ENCODE measurements around the gene CHD6.

The CHD6 gene

GRCh38 chr20:41371371-41371770 lies 246.8 kb downstream of the CHD6 start:
- Histone ChIP-seq H3K9ac (no peak overlapping the region), H3K4me1 (no peaks in the 10 kb centered on the region), H4K20me1 (no peaks in the 10 kb centered on the region; the same call in 1 of the 2 replicates), H3K27me3 (peaks cover 19% of the 10 kb centered on the region), H3K4me2 (no peak overlapping the region), H3K4me3 (no peak overlapping the region), H3K36me3 (no peaks in the 10 kb centered on the region), H3K9me3 (peaks cover 41% of the 10 kb centered on the region), H3K27ac (no peak overlapping the region)
- no peak for TF ChIP-seq Cebpa-rat (IDR thresholded peaks at IDR 0.05)

- Histone ChIP-seq H3K9ac (no peak overlapping the region), H3K36me3 (no peaks in the 10 kb centered on the region), H4K20me1 (no peaks in the 10 kb centered on the region; the same call in 1 of the 2 replicates), H3K27ac (no peak overlapping the region), H3K4me1 (no peaks in the 10 kb centered on the region), H3K4me2 (no peak overlapping the region), H3K27me3 (peaks cover 31% of the 10 kb centered on the region), H3K4me3 (no peak overlapping the region), H3K9me3 (peaks cover 48% of the 10 kb centered on the region)
- TF ChIP-seq Cebpa-rat (IDR thresholded peaks at IDR 0.05) = no peak
Observed at GRCh38 chr20:41370176-41370575, 248.0 kb downstream of the CHD6 start.

- Histone ChIP-seq H3K36me3 (no peaks in the 10 kb centered on the region), H3K9ac (no peak overlapping the region), H3K4me3 (no peak overlapping the region), H3K4me1 (no peaks in the 10 kb centered on the region), H3K27me3 (peaks cover 36% of the 10 kb centered on the region), H3K9me3 (peaks cover 48% of the 10 kb centered on the region), H3K27ac (no peak overlapping the region), H3K4me2 (no peak overlapping the region), H4K20me1 (no peaks in the 10 kb centered on the region; the same call in 1 of the 2 replicates)
- no peak for TF ChIP-seq Cebpa-rat (IDR thresholded peaks at IDR 0.05)
Observed at GRCh38 chr20:41369673-41370072, 248.5 kb downstream of the CHD6 start.

- H4K20me1 ChIP-seq = no peaks in the 10 kb centered on the region; the same call in 1 of the 2 replicates
- H3K27me3 ChIP-seq = peaks cover 44% of the 10 kb centered on the region
- no peak overlapping the region for H3K4me3 ChIP-seq
- peaks cover 44% of the 10 kb centered on the region for H3K9me3 ChIP-seq
- H3K4me1 ChIP-seq = no peaks in the 10 kb centered on the region
- no peak overlapping the region for H3K4me2 ChIP-seq
- no peak for TF ChIP-seq Cebpa-rat (IDR thresholded peaks at IDR 0.05)
- H3K9ac ChIP-seq = no peak overlapping the region
- no peaks in the 10 kb centered on the region for H3K36me3 ChIP-seq
- H3K27ac ChIP-seq = no peak overlapping the region
Observed at GRCh38 chr20:41367956-41368355, 250.2 kb downstream of the CHD6 start.

GRCh38 chr20:41367393-41367695 lies 250.8 kb downstream of the CHD6 start:
- no peaks in the 10 kb centered on the region for H3K4me1 ChIP-seq
- peaks cover 44% of the 10 kb centered on the region for H3K27me3 ChIP-seq
- no peak overlapping the region for H3K9ac ChIP-seq
- TF ChIP-seq Cebpa-rat (IDR thresholded peaks at IDR 0.05) = no peak
- no peak overlapping the region for H3K4me2 ChIP-seq
- H3K27ac ChIP-seq = no peak overlapping the region
- H3K4me3 ChIP-seq = no peak overlapping the region
- no peaks in the 10 kb centered on the region for H3K36me3 ChIP-seq
- H3K9me3 ChIP-seq = peaks cover 38% of the 10 kb centered on the region
- H4K20me1 ChIP-seq = no peaks in the 10 kb centered on the region; the same call in 1 of the 2 replicates

GRCh38 chr20:41366546-41367392 lies 251.4 kb downstream of the CHD6 start, which contains the start of gene EMILIN3:
TSS of gene EMILIN3 (minus strand) at chr20:41366818. CDS start at chr20:41366634, 184 bp downstream.
- H3K4me3 ChIP-seq = 0 out of 2 replicates have a peak within 1 kb of the TSS, but pooled peaks have one; percentile 14
- no peak within 1 kb of the TSS for H3K9ac ChIP-seq
- H3K4me1 ChIP-seq = no peaks in the 10 kb centered on the region
- peaks cover 35% of the 10 kb centered on the region for H3K9me3 ChIP-seq
- peaks cover 44% of the 10 kb centered on the region for H3K27me3 ChIP-seq
- no peak for TF ChIP-seq Cebpa-rat (IDR thresholded peaks at IDR 0.05)
- H4K20me1 ChIP-seq = no peaks in the 10 kb centered on the region; the same call in 1 of the 2 replicates
- no peak within 1 kb of the TSS for H3K27ac ChIP-seq
- H3K4me2 ChIP-seq = no peak within 1 kb of the TSS
- H3K36me3 ChIP-seq = no peaks in the 10 kb centered on the region

- Histone ChIP-seq H3K4me2 (no peak overlapping the region), H3K9me3 (peaks cover 27% of the 10 kb centered on the region)
Observed at GRCh38 chr20:41365777-41366545, 252.2 kb downstream of the CHD6 start.

GRCh38 chr20:41364967-41365765 lies 253.0 kb downstream of the CHD6 start:
- no peak for TF ChIP-seq Cebpa-rat (IDR thresholded peaks at IDR 0.05)
- no peak overlapping the region for H3K4me3 ChIP-seq
- H3K4me2 ChIP-seq = no peak overlapping the region

More at GRCh38 chr20:41365777-41366545, 252.2 kb downstream of the CHD6 start:
- no peaks in the 10 kb centered on the region; the same call in 1 of the 2 replicates for H4K20me1 ChIP-seq
- no peak overlapping the region for H3K27ac ChIP-seq
- TF ChIP-seq Cebpa-rat (IDR thresholded peaks at IDR 0.05) = no peak
- H3K4me3 ChIP-seq = 0 out of 2 replicates have a peak overlapping the region, but pooled peaks have one; percentile 14
- no peaks in the 10 kb centered on the region for H3K36me3 ChIP-seq
- H3K4me1 ChIP-seq = no peaks in the 10 kb centered on the region
- H3K9ac ChIP-seq = no peak overlapping the region
- H3K27me3 ChIP-seq = peaks cover 44% of the 10 kb centered on the region

GRCh38 chr20:41364236-41364855 lies 253.8 kb downstream of the CHD6 start:
- Histone ChIP-seq H3K36me3 (no peaks in the 10 kb centered on the region), H3K9ac (no peak overlapping the region), H3K9me3 (peaks cover 24% of the 10 kb centered on the region), H3K4me2 (no peak overlapping the region), H3K4me3 (no peak overlapping the region), H3K27me3 (peaks cover 44% of the 10 kb centered on the region), H4K20me1 (no peaks in the 10 kb centered on the region; the same call in 1 of the 2 replicates), H3K4me1 (no peaks in the 10 kb centered on the region), H3K27ac (no peak overlapping the region)
- TF ChIP-seq Cebpa-rat (IDR thresholded peaks at IDR 0.05) = no peak

More at GRCh38 chr20:41364967-41365765, 253.0 kb downstream of the CHD6 start:
- no peaks in the 10 kb centered on the region for H3K4me1 ChIP-seq
- peaks cover 44% of the 10 kb centered on the region for H3K27me3 ChIP-seq
- peaks cover 24% of the 10 kb centered on the region for H3K9me3 ChIP-seq
- no peak overlapping the region for H3K9ac ChIP-seq
- H3K36me3 ChIP-seq = no peaks in the 10 kb centered on the region
- H4K20me1 ChIP-seq = no peaks in the 10 kb centered on the region; the same call in 1 of the 2 replicates
- no peak overlapping the region for H3K27ac ChIP-seq

Measured in BLaER1 (cell line).